K562 (cell line): ENCODE measurements around the gene OSBPL3. TPM values are rescaled to one million over a fixed set of nuclear protein-coding genes. Genes with fewer than 3 reads are reported as not detected.
A peak's percentile ranks its signal among the peaks of the same experiment; 100 is the strongest.

Experiments
- ATAC-seq: fragments of 200-7000 bp; cut with Tn5 transposase; 3 replicates; pipeline ENCODE4 v1.9.1; 2020; ENCODE audit warnings: moderate library complexity
- BruUV-seq: library from RNA; stranded (reverse); fragments of 400-500 nt; replicated peaks from 2 replicates; lab custom pipeline; 2021; lab: Mats Ljungman, UMichigan
- CTCF ChIA-PET: fragments of 300-600 bp; formaldehyde crosslinking; extraction: SDS; loops from one replicate; lab custom pipeline; 2021; ENCODE audit warnings: low intra/inter-chr PET ratio; lab: Yijun Ruan, JAX
- POLR2A ChIA-PET: fragments of 300-600, 350-650 bp; sonication (Branson Sonifier 250); formaldehyde crosslinking; extraction: SDS; loops from one replicate; lab custom pipeline; 2021; ENCODE audit warnings: antibody characterized with exemption, inconsistent platforms; lab: Yijun Ruan, JAX
- DNase-seq, 4 experiments: peaks; one replicate each; pipeline versions ENCODE4 v3.0.0 to v3.0.0-alpha.2; 2011 to 2018; ENCODE audit warnings: low spot score in 3 of 4, mixed read lengths in 3 of 4; ENCODE audit errors: extremely low read depth in 1 of 4
- FAIRE-seq: peaks from 2 replicates; lab custom pipeline; 2011; peaks lifted over from hg19 to GRCh38; lab: Jason Lieb, UNC
- H2AFZ ChIP-seq: 2 replicates; pipeline ENCODE4 v1.6.0; 2011; ENCODE audit warnings: low read depth, low read length, control low read depth, inconsistent platforms
- H3K27ac ChIP-seq: fragments of 200-600 bp; 3 replicates; pipeline ENCODE4 v1.8.0; 2011; ENCODE audit warnings: low read depth, mild to moderate bottlenecking, control low read depth, inconsistent platforms, low read length, moderate library complexity, mixed read lengths; ENCODE audit errors: extremely low read depth
- H3K27me3 ChIP-seq, 2 experiments: fragments of 300-600 bp in 1 of 2; 2 replicates in 1 of 2; 3 replicates in 1 of 2; pipeline versions ENCODE4 v1.6.0 to v1.8.0; 2011; ENCODE audit warnings: inconsistent platforms in 2 of 2, low read length in 2 of 2, mild to moderate bottlenecking in 1 of 2, mixed read lengths in 1 of 2, moderate library complexity in 1 of 2; ENCODE audit not compliant: control insufficient read depth in 2 of 2, insufficient read depth in 2 of 2
- H3K36me3 ChIP-seq: fragments of 300-600 bp; 3 replicates; pipeline ENCODE4 v1.8.0; 2011; ENCODE audit warnings: mild to moderate bottlenecking, low read length, inconsistent platforms; ENCODE audit not compliant: control insufficient read depth, insufficient read depth
- H3K4me1 ChIP-seq, 2 experiments: fragments of 200-600 bp in 1 of 2; replicated peaks in 1 of 2; 2 replicates in 1 of 2; 3 replicates in 1 of 2; pipeline versions ENCODE4 v1.5.1 to v1.8.0; 2011; ENCODE audit warnings: inconsistent platforms in 2 of 2, low read length in 2 of 2, mild to moderate bottlenecking in 1 of 2, mixed read lengths in 1 of 2, moderate library complexity in 1 of 2; ENCODE audit not compliant: control insufficient read depth in 2 of 2, insufficient read depth in 2 of 2
- H3K4me2 ChIP-seq: 2 replicates; pipeline ENCODE4 v1.6.1; 2011; ENCODE audit warnings: low read length, control low read depth, inconsistent platforms, mixed read lengths; ENCODE audit not compliant: insufficient read depth
- H3K4me3 ChIP-seq: fragments of 200-600 bp; sonication (generic), shearing (Covaris generic); 2 replicates; pipeline ENCODE4 v1.5.1; 2016; ENCODE audit warnings: control low read depth, inconsistent platforms
- H3K79me2 ChIP-seq: fragments of 200-600 bp; 3 replicates; pipeline ENCODE4 v1.8.0; 2011; ENCODE audit warnings: low read length, inconsistent platforms; ENCODE audit not compliant: control insufficient read depth, insufficient read depth
- H3K9ac ChIP-seq, 2 experiments: 2 replicates each; pipeline versions ENCODE4 v1.6.0 to v1.6.1; 2011; ENCODE audit warnings: low read depth in 2 of 2, low read length in 2 of 2, control low read depth in 1 of 2, inconsistent platforms in 1 of 2, mild to moderate bottlenecking in 1 of 2, mixed read lengths in 1 of 2; ENCODE audit not compliant: insufficient read depth in 1 of 2
- H3K9me1 ChIP-seq: one replicate; pipeline ENCODE4 v1.6.0; 2011; ENCODE audit warnings: inconsistent platforms, mild to moderate bottlenecking, low read length, moderate library complexity; ENCODE audit not compliant: control insufficient read depth, insufficient read depth
- H3K9me3 ChIP-seq: replicated peaks from 2 replicates; pipeline ENCODE4 v1.5.1; 2011; ENCODE audit warnings: low read depth, low read length, inconsistent platforms; ENCODE audit not compliant: control insufficient read depth, insufficient read depth
- H4K20me1 ChIP-seq: replicated peaks from 2 replicates; pipeline ENCODE4 v1.6.1; 2011; ENCODE audit warnings: low read length, inconsistent platforms, mixed read lengths; ENCODE audit not compliant: control insufficient read depth, insufficient read depth
- ARNT ChIP-seq, 2 experiments: fragments of 450-650 bp; IDR thresholded peaks; 2 replicates each; pipeline ENCODE4 v1.6.1; 2016; ENCODE audit warnings: mild to moderate bottlenecking in 1 of 2
- CBX2 ChIP-seq: fragments of 200-600 bp; sonication (generic); IDR thresholded peaks from one replicate; pipeline ENCODE4 v1.6.1; 2012; ENCODE audit warnings: mild to moderate bottlenecking, low read length, inconsistent platforms; ENCODE audit not compliant: insufficient read depth, poor library complexity, severe bottlenecking
- CEBPG ChIP-seq, 3 experiments: fragments of 200-800 bp in 1 of 3; sonication (Bioruptor generic) in 1 of 3; sonication (generic) in 1 of 3; formaldehyde crosslinking in 1 of 3; IDR thresholded peaks in 2 of 3; conservative IDR thresholded peaks in 1 of 3; 2 replicates each; pipeline versions ENCODE4 v1.6.1 to v1.8.0; 2016 to 2022; ENCODE audit warnings: missing compliant biosample characterization in 2 of 3, missing genetic modification characterization in 2 of 3, mild to moderate bottlenecking in 1 of 3, missing genetic modification reagents in 1 of 3
- CLOCK ChIP-seq: fragments of 250-450 bp; sonication (Bioruptor Pico); IDR thresholded peaks from 2 replicates; pipeline ENCODE4 v1.4.0; 2020; ENCODE audit warnings: mild to moderate bottlenecking, moderate library complexity, borderline replicate concordance
- ESRRA ChIP-seq: fragments of 450-650 bp; IDR thresholded peaks from 2 replicates; pipeline ENCODE4 v1.6.1; 2014; ENCODE audit warnings: low read depth, mild to moderate bottlenecking, moderate library complexity, borderline replicate concordance
- HBP1 ChIP-seq: fragments of 450-650 bp; formaldehyde crosslinking; IDR thresholded peaks from 2 replicates; pipeline ENCODE4 v1.4.0; 2022; ENCODE audit warnings: missing genetic modification characterization
- KLF6 ChIP-seq: fragments of 250-450 bp; sonication (Bioruptor Pico); IDR thresholded peaks from 2 replicates; pipeline ENCODE4 v1.4.0; 2020; ENCODE audit warnings: mild to moderate bottlenecking, moderate library complexity, borderline replicate concordance
- MAX ChIP-seq: sonication (generic); formaldehyde crosslinking; IDR thresholded peaks from 2 replicates; pipeline ENCODE4 v1.9.0; 2022; ENCODE audit warnings: mild to moderate bottlenecking, missing genetic modification reagents
- ZBTB7A ChIP-seq: IDR thresholded peaks from 2 replicates; pipeline ENCODE4 v1.6.1; 2011; ENCODE audit warnings: low read depth, mild to moderate bottlenecking, low read length, moderate library complexity, borderline replicate concordance; ENCODE audit not compliant: control insufficient read depth
- ZNF41 ChIP-seq: fragments of 250-450 bp; sonication (Bioruptor Pico); conservative IDR thresholded peaks from 2 replicates; pipeline ENCODE4 v1.4.0; 2020; ENCODE audit warnings: mild to moderate bottlenecking
- ZNF551 ChIP-seq: fragments of 250-450 bp; sonication (Bioruptor Pico); IDR thresholded peaks from 2 replicates; pipeline ENCODE4 v1.5.0; 2021; ENCODE audit warnings: mild to moderate bottlenecking, moderate library complexity
- WGBS: fragments of 100-300 bp; shearing (Covaris generic); methylation state at CpG from one replicate; pipeline ENCODE4 v1.1.6; 2016; ENCODE audit warnings: low coverage, mixed read lengths; ENCODE audit not compliant: insufficient coverage; ENCODE audit errors: missing lambda C conversion rate; 5-methylcytosine and 5-hydroxymethylcytosine counted together
- in situ Hi-C: fragments of 300-500 bp; cut with MboI; formaldehyde crosslinking; loops from 4 replicates; pipeline ENCODE4 v1.15.0; 2018; ENCODE audit warnings: inconsistent platforms, mixed read lengths
- intact Hi-C: fragments of 100-400 bp; cut with micrococcal nuclease; formaldehyde crosslinking; loops from 2 replicates; pipeline ENCODE4 v1.14.2; 2022
- polyA plus RNA-seq, 8 experiments: library from polyadenylated mRNA; depleted of rRNA in 4 of 8; stranded (reverse) in 5 of 8; unstranded in 3 of 8; fragments of >200 nt; fragmentation: Nextera tagmentation in 2 of 8; fragmentation: Illumina TruSeq in 1 of 8; extraction: Ambion mirVana in 2 of 8; extraction: Trizol in 1 of 8; gene quantifications; 2 replicates each; pipeline versions ENCODE4 v1.2.1 to v1.2.3, GENCODE V29; 2011 to 2014; ENCODE audit warnings: inconsistent platforms in 1 of 8, missing spikeins in 1 of 8
- total RNA-seq, 7 experiments: library from RNA; depleted of rRNA in 6 of 7; stranded (reverse); fragments of >200 nt in 6 of 7; fragmentation: Illumina TruSeq in 2 of 7; extraction: Trizol in 2 of 7; gene quantifications; 2 replicates each; pipeline versions ENCODE4 v1.2.1 to v1.2.3, GENCODE V29; 2011 to 2021; ENCODE audit warnings: low replicate concordance in 1 of 7
- TF ChIP-seq, protein P1 (sequence below): fragments of 200-800 bp; sonication (Bioruptor generic); IDR thresholded peaks from 2 replicates; pipeline ENCODE4 v1.6.1; 2017; ENCODE audit warnings: missing genetic modification characterization, missing compliant biosample characterization

OSBPL3 gene
- total and polyA plus RNA-seq, 9 of the 15 experiments (the other 6 are each of a cell fraction or from before 2014, with no cell fraction given), result 4.8 to 37.2 (median 26.5) TPM

GRCh38 chr7:25007668-25008067, 27.7 kb upstream of the OSBPL3 start:
- CTCF ChIA-PET, result no interaction called here
- in situ Hi-C loops, result no loop called here
- no TSS peak for BruUV-seq

More at GRCh38 chr7:25007668-25008067, 27.7 kb upstream of the OSBPL3 start:
- no peaks in the 10 kb centered on the region for H3K4me1 ChIP-seq
- no peak overlapping the region for H3K9ac ChIP-seq
- peak; percentile 54; the same call in 1 of the 3 replicates for ATAC-seq
- H3K9me3 ChIP-seq, result no peaks in the 10 kb centered on the region; the same call in 1 of the 2 replicates
- no peaks in the 10 kb centered on the region for H4K20me1 ChIP-seq
- H3K79me2 ChIP-seq, result no peaks in the 10 kb centered on the region
- DNase-seq, result no peak
- POLR2A ChIA-PET, result interaction anchor here (1.4 kb wide), 1 partner anchor 15 kb away, joined by 4 read pairs; no protein-coding TSS in a partner anchor
- H2AFZ ChIP-seq, result no peak overlapping the region
- intact Hi-C loops, result no loop called here
- H3K9me1 ChIP-seq, result no peaks in the 10 kb centered on the region
- 5% methylated on average over 1 of the region's 1 CpG for WGBS
- H3K4me2 ChIP-seq, result no peak overlapping the region
- H3K27me3 ChIP-seq, result peaks cover 0 to 2% of the 10 kb centered on the region in 2 experiments; a peak in 2 of 5 replicates
- no peak overlapping the region for H3K4me3 ChIP-seq
- no peak overlapping the region for H3K27ac ChIP-seq
- TF ChIP-seq ZNF41 (CRISPR knock-in tag) (no peak), HBP1 (CRISPR knock-in tag) (no peak), MAX (CRISPR knock-in tag) (no peak), CEBPG (CRISPR knock-in tag; IDR thresholded peaks at IDR 0.05) (no peak), CEBPG (tag; conservative IDR thresholded peaks at IDR 0.05 in 1 of 2, IDR thresholded peaks at IDR 0.05 in 1 of 2) (no peak), KLF6 (CRISPR knock-in tag) (no peak), ZBTB7A (no peak), ARNT (IDR thresholded peaks at IDR 0.05) (no peak), CBX2 (no peak), CLOCK (no peak), ZNF551 (CRISPR knock-in tag) (no peak), ESRRA (no peak)
- TF ChIP-seq, protein P1, sequence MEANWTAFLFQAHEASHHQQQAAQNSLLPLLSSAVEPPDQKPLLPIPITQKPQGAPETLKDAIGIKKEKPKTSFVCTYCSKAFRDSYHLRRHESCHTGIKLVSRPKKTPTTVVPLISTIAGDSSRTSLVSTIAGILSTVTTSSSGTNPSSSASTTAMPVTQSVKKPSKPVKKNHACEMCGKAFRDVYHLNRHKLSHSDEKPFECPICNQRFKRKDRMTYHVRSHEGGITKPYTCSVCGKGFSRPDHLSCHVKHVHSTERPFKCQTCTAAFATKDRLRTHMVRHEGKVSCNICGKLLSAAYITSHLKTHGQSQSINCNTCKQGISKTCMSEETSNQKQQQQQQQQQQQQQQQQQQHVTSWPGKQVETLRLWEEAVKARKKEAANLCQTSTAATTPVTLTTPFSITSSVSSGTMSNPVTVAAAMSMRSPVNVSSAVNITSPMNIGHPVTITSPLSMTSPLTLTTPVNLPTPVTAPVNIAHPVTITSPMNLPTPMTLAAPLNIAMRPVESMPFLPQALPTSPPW (CRISPR knock-in tag), result no peak
- FAIRE-seq, result no peak
- no peaks in the 10 kb centered on the region for H3K36me3 ChIP-seq
